ENCODE measurements around the gene TMEM121. TPM values are rescaled to one million over a fixed set of nuclear protein-coding genes. Genes with fewer than 3 reads are reported as not detected.

The TMEM121 gene
- total and polyA plus RNA-seq, 2 of the 8 experiments (the other 6 are each of a cell fraction or from before 2014, with no cell fraction given) = 1.9 TPM; not detected in 1

GRCh38 chr14:105481886-105482457 lies 44.4 kb upstream of the TMEM121 start (continued):
- TF ChIP-seq CHD7 (IDR thresholded peaks at IDR 0.05; ENCODE audit: insufficient replicate concordance, low read length) = no peak
- no peak for TF ChIP-seq JUN (IDR thresholded peaks at IDR 0.05; ENCODE audit: low read depth, low read length)
- TF ChIP-seq CREB1 (IDR thresholded peaks at IDR 0.05) = peak; percentile 73
- no peak for TF ChIP-seq PHF8 (conservative IDR thresholded peaks at IDR 0.05; ENCODE audit: low read depth, low read length)
- TF ChIP-seq CTCF (IDR thresholded peaks at IDR 0.05; ENCODE audit: control extremely low read depth in 1 of 3, insufficient read depth in 1 of 3, low read depth in 1 of 3, low read length in 3 of 3) = peak in 1 of 3 experiments; percentile 32; a peak in 1 of 4 replicates
- TF ChIP-seq YY1 (IDR thresholded peaks at IDR 0.05; ENCODE audit: low read depth, low read length) = no peak
- TF ChIP-seq TAF1 (IDR thresholded peaks at IDR 0.05; ENCODE audit: low read depth, low read length) = peak; percentile 38; the same call in 1 of the 2 replicates
- TF ChIP-seq EP300 (IDR thresholded peaks at IDR 0.05; ENCODE audit: borderline replicate concordance in 1 of 2, low read depth in 2 of 2, low read length in 2 of 2) = peak; percentile 83 to 96; a peak in 2 of 3 replicates

All from H1 (cell line).